ENCODE data around the gene SPEF2.

Gene SPEF2

DNA sequence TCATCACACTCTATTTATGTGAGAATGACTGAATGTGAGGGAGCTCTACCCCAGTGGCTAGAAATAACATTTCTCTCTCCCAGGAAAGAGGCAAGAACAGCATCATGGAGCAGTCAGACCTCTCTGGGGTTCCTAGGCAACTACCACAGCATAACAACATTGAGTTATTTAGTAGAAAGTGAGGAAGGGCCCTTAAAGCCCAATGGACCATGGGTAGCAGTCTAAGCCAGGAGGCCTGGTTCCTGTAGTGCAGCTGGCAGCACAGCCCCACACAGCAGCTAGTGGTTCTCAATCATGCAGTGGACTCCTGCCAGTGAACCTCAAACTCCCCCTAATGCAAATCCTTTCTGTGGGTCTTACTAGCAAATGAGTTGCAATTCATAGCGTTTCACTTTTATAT, 55.3 kb downstream of the SPEF2 start:
- Histone ChIP-seq H3K27ac (no peak overlapping the region), H3K4me3 (ENCODE audit: low read depth, low read length) (no peak overlapping the region), H3K36me3 (no peaks in the 10 kb centered on the region), H3K27me3 (ENCODE audit: insufficient read depth, low read depth, severe bottlenecking) (peaks cover 64% of the 10 kb centered on the region), H3K9me3 (ENCODE audit: severe bottlenecking) (no peaks in the 10 kb centered on the region)
- no peak for DNase-seq
- TF ChIP-seq CTCF (IDR thresholded peaks at IDR 0.05; ENCODE audit: low read depth, low read length): no peak

DNA sequence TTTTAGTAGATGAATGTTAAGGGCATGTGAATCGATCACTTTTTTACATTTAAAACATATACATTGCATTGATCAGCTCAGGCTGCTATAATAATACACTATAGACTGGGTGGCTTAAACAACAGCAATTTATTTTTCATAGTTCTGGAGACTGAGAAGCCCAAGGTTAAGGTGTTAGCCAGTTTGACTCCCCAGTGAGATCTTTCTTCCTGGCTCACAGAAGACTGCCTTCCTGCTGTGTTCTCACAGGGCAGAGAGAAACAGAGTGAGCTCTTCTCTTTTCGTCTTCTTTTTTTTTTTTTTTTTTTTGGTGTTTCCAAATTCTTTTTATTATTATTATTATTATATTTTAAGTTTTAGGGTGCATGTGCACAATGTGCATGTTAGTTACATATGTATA, 56.4 kb downstream of the SPEF2 start:
- H3K27me3 ChIP-seq (ENCODE audit: insufficient read depth, low read depth, severe bottlenecking): peaks cover 73% of the 10 kb centered on the region
- no peaks in the 10 kb centered on the region for H3K9me3 ChIP-seq (ENCODE audit: severe bottlenecking)
- no peak for TF ChIP-seq CTCF (IDR thresholded peaks at IDR 0.05; ENCODE audit: low read depth, low read length)
- H3K36me3 ChIP-seq: no peaks in the 10 kb centered on the region
- H3K4me3 ChIP-seq (ENCODE audit: low read depth, low read length): no peak overlapping the region
- H3K27ac ChIP-seq: no peak overlapping the region
- no peak for DNase-seq

- Histone ChIP-seq H3K27me3 (ENCODE audit: insufficient read depth, low read depth, severe bottlenecking) (peaks cover 72% of the 10 kb centered on the region), H3K36me3 (no peaks in the 10 kb centered on the region), H3K9me3 (ENCODE audit: severe bottlenecking) (no peaks in the 10 kb centered on the region), H3K4me3 (ENCODE audit: low read depth, low read length) (no peak overlapping the region), H3K27ac (no peak overlapping the region)
- no peak for TF ChIP-seq CTCF (IDR thresholded peaks at IDR 0.05; ENCODE audit: low read depth, low read length)
- DNase-seq: no peak
Measured at GRCh38 chr5:35675392-35675791, 57.7 kb downstream of the SPEF2 start.

- TF ChIP-seq CTCF (IDR thresholded peaks at IDR 0.05; ENCODE audit: low read depth, low read length): no peak
- DNase-seq: no peak
- H3K4me3 ChIP-seq (ENCODE audit: low read depth, low read length): no peak overlapping the region
- no peaks in the 10 kb centered on the region for H3K9me3 ChIP-seq (ENCODE audit: severe bottlenecking)
- no peak overlapping the region for H3K27ac ChIP-seq
- peaks cover 73% of the 10 kb centered on the region for H3K27me3 ChIP-seq (ENCODE audit: insufficient read depth, low read depth, severe bottlenecking)
- H3K36me3 ChIP-seq: no peaks in the 10 kb centered on the region
Measured at GRCh38 chr5:35677878-35678277, 60.2 kb downstream of the SPEF2 start.

DNA sequence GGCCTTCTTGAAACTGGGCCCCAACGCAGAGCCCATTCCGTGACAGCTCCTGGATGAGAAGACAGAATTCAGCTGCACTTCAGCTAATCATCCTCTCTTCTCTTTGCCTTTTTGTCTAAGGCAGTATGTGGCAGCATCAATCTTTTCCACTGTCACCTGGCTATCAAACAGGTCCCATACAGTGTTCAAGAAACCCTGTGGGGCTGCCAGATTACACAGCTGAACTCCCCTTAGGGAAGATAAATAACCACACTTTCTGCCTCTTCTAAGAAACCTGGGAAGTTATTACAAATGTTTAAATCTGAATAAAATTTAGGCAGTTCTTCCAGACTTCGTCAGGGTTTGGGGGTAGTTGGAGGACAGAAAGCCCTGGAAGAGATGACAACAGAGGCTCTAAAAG, 61.0 kb downstream of the SPEF2 start:
- H3K9me3 ChIP-seq (ENCODE audit: severe bottlenecking): no peaks in the 10 kb centered on the region
- TF ChIP-seq CTCF (IDR thresholded peaks at IDR 0.05; ENCODE audit: low read depth, low read length): no peak
- peaks cover 69% of the 10 kb centered on the region for H3K27me3 ChIP-seq (ENCODE audit: insufficient read depth, low read depth, severe bottlenecking)
- H3K27ac ChIP-seq: no peak overlapping the region
- DNase-seq: no peak
- no peaks in the 10 kb centered on the region for H3K36me3 ChIP-seq
- H3K4me3 ChIP-seq (ENCODE audit: low read depth, low read length): no peak overlapping the region

- no peaks in the 10 kb centered on the region for H3K9me3 ChIP-seq (ENCODE audit: severe bottlenecking)
- no peak for DNase-seq
- no peak for TF ChIP-seq CTCF (IDR thresholded peaks at IDR 0.05; ENCODE audit: low read depth, low read length)
- no peaks in the 10 kb centered on the region for H3K36me3 ChIP-seq
- no peak overlapping the region for H3K4me3 ChIP-seq (ENCODE audit: low read depth, low read length)
- no peak overlapping the region for H3K27ac ChIP-seq
- peaks cover 69% of the 10 kb centered on the region for H3K27me3 ChIP-seq (ENCODE audit: insufficient read depth, low read depth, severe bottlenecking)
Measured at GRCh38 chr5:35679357-35679756, 61.7 kb downstream of the SPEF2 start.

Measured in WERI-Rb-1 (cell line).